HG03025 (cell line): ENCODE measurements around the gene ISLR2.

ENCODE experiments used
- ATAC-seq: cut with Tn5 transposase; IDR thresholded peaks from one replicate; pipeline ENCODE4 v1.9.1; 2021; ENCODE audit warnings: mild to moderate bottlenecking, moderate library complexity; ENCODE audit not compliant: unreplicated experiment, low FRiP score

ISLR2 gene

DNA sequence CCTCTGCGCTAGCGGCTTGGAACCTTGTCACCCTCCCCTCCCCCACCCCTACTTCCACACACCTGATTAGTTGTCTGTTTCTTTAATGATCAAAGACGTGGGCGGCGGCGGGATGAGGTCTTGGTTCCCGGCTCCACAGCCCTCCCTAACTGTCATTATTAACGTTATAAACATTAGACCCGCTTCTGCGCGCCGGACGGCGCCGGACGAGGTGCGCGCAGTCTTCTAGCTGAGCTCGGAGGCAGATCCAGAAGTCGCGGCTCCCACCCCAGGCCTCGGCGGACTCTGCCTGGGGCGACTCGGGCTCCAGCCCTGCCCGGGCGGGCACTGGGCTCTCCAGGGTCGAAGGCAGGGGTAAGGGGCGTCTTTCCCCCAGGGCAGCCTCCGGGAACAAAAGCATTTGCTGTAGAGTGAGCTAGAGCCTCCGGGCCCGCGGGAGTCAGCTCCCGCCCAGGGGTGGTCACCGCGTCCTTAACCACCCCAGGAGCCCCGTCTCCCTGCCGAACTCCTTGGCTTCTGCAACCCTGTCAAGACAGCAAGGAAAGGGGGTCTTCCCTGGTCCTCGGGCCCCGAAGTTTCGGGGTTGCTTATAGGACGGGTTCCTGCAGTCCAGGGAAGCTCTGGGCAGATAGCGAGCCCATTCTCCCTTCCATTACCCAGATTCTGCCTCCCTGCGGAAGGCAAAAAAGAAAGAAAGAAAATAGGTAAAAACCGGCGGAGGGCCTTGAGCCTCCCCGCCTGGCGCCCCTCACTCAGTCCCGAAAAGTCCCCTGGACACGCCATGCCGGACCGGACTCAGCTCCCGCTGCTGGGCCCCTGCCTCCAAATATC is 2.2 kb upstream of the ISLR2 start:
- ATAC-seq: no peak

GRCh38 chr15:74128785-74129585 is 1.4 kb upstream of the ISLR2 start:
- no peak for ATAC-seq

GRCh38 chr15:74129586-74130154 is 716 bp upstream of the ISLR2 start:
- no peak for ATAC-seq

GRCh38 chr15:74130849-74131627 is 652 bp downstream of the ISLR2 start:
- no peak for ATAC-seq

GRCh38 chr15:74131628-74132413 is 1.4 kb downstream of the ISLR2 start:
- ATAC-seq: no peak

DNA sequence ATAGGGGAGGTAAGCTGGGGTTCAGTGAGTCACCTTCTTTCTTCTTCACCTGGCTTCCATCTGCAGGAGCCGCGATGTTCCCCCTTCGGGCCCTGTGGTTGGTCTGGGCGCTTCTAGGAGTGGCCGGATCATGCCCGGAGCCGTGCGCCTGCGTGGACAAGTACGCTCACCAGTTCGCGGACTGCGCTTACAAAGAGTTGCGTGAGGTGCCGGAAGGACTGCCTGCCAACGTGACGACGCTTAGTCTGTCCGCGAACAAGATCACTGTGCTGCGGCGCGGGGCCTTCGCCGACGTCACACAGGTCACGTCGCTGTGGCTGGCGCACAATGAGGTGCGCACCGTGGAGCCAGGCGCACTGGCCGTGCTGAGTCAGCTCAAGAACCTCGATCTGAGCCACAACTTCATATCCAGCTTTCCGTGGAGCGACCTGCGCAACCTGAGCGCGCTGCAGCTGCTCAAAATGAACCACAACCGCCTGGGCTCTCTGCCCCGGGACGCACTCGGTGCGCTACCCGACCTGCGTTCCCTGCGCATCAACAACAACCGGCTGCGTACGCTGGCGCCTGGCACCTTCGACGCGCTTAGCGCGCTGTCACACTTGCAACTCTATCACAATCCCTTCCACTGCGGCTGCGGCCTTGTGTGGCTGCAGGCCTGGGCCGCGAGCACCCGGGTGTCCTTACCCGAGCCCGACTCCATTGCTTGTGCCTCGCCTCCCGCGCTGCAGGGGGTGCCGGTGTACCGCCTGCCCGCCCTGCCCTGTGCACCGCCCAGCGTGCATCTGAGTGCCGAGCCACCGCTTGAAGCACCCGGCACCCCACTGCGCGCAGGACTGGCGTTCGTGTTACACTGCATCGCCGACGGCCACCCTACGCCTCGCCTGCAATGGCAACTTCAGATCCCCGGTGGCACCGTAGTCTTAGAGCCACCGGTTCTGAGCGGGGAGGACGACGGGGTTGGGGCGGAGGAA is 2.6 kb downstream of the ISLR2 start:
- no peak for ATAC-seq

DNA sequence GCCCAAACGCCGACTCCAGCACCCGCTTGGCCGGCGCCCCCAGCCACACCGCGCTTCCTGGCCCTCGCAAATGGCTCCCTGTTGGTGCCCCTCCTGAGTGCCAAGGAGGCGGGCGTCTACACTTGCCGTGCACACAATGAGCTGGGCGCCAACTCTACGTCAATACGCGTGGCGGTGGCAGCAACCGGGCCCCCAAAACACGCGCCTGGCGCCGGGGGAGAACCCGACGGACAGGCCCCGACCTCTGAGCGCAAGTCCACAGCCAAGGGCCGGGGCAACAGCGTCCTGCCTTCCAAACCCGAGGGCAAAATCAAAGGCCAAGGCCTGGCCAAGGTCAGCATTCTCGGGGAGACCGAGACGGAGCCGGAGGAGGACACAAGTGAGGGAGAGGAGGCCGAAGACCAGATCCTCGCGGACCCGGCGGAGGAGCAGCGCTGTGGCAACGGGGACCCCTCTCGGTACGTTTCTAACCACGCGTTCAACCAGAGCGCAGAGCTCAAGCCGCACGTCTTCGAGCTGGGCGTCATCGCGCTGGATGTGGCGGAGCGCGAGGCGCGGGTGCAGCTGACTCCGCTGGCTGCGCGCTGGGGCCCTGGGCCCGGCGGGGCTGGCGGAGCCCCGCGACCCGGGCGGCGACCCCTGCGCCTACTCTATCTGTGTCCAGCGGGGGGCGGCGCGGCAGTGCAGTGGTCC is 3.5 kb downstream of the ISLR2 start:
- ATAC-seq: no peak

DNA sequence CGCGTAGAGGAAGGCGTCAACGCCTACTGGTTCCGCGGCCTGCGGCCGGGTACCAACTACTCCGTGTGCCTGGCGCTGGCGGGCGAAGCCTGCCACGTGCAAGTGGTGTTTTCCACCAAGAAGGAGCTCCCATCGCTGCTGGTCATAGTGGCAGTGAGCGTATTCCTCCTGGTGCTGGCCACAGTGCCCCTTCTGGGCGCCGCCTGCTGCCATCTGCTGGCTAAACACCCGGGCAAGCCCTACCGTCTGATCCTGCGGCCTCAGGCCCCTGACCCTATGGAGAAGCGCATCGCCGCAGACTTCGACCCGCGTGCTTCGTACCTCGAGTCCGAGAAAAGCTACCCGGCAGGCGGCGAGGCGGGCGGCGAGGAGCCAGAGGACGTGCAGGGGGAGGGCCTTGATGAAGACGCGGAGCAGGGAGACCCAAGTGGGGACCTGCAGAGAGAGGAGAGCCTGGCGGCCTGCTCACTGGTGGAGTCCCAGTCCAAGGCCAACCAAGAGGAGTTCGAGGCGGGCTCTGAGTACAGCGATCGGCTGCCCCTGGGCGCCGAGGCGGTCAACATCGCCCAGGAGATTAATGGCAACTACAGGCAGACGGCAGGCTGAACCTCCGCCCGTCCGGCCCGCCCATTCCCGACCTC is 4.1 kb downstream of the ISLR2 start:
- no peak for ATAC-seq

GRCh38 chr15:74135041-74135565 is 4.7 kb downstream of the ISLR2 start:
- no peak for ATAC-seq

- no peak for ATAC-seq
Observed at GRCh38 chr15:74136540-74136813, 6.1 kb downstream of the ISLR2 start.

- no peak for ATAC-seq
Observed at GRCh38 chr15:74136814-74137536, 6.6 kb downstream of the ISLR2 start.

GRCh38 chr15:74137537-74137894 is 7.1 kb downstream of the ISLR2 start:
- ATAC-seq: no peak

GRCh38 chr15:74138642-74139041 is 8.3 kb downstream of the ISLR2 start:
- ATAC-seq: no peak

- no peak for ATAC-seq
Observed at GRCh38 chr15:74141591-74141990, 11.2 kb downstream of the ISLR2 start.

DNA sequence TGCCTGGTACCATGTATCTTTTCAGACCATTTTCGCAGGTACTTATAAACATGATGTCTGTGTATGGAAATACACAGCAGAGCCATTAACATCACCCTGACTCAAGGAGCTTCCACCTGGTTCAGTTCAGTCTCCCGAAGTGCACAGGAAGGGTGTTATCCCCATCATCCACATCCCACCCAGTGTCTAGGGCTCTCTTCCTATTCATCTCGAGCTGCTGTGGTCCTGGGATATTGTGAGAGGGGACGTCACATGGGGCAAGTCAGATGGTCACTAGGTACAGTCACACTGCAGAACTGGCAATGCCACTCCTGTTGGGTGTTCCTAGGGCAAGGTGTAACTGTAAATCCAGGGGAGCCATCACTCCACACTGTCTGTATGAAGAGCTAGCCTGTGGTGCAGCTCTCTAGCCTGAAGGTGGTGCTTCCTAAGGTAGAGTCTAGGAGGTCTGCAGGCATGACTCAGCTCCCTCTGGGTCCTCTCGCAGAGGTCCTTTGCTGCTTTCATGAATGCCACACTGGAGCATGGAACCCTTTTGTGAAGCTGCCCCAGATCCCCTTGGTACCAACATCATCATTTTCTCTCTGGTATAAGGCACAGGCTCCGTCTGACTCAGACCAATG is 13.9 kb downstream of the ISLR2 start:
- no peak for ATAC-seq

GRCh38 chr15:74146277-74146800 is 16.0 kb downstream of the ISLR2 start:
- ATAC-seq: no peak
